Stromal cell of bone marrow (primary cell): ENCODE data around the gene SARNP.
A peak's percentile ranks its signal among the peaks of the same experiment; 100 is the strongest.

Experiments
- DNase-seq: peaks from one replicate; pipeline ENCODE4 v3.0.0-alpha.2; 2012; ENCODE audit warnings: low read depth

The SARNP gene

GRCh38 chr12:55742719-55743405, 74.7 kb downstream of the SARNP start, which contains the start of gene GDF11:
Gene GDF11, plus strand, starts transcription at chr12:55743122. Its CDS starts 195 bp downstream, at chr12:55743317.
- DNase-seq, result no peak

DNA sequence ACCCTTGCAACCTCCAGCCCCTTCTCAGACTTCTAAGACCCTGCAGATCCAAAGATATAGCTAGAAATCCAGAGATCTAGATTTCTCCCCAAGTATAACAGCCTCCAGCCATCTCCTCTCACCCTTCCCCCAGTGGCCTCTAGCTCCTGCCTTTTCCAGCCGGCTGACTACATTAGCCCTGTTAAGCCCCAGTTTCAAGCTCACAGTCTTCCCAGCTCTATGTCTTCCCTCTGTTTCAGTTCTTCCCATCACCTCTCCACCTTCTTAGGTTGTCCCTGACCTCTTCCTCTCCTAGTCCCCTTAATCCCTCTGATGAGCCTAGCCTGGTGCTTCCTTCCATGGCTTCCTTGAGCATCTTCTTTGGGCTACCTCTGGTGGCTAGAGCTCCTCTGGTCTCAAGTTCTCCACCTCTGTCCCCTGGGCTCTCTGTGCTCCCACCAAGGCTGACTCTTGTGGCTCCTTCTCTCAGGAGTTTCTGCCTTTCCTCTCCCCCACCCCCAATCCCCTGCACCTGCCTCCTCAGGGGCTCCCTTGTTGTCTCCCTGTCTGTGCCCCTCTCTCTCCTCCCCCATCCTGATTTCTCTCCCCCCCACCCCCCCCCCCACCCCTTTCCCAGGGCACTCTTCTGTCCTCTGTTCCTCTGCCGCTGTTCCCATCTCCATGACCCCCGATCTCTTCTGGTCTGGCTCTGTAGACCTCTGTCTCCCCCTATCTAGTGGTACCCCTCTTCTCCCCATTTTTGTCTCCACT, 75.4 kb downstream of the SARNP start:
- DNase-seq, result no peak

GRCh38 chr12:55739025-55739378, 78.5 kb downstream of the SARNP start:
- DNase-seq, result no peak

DNA sequence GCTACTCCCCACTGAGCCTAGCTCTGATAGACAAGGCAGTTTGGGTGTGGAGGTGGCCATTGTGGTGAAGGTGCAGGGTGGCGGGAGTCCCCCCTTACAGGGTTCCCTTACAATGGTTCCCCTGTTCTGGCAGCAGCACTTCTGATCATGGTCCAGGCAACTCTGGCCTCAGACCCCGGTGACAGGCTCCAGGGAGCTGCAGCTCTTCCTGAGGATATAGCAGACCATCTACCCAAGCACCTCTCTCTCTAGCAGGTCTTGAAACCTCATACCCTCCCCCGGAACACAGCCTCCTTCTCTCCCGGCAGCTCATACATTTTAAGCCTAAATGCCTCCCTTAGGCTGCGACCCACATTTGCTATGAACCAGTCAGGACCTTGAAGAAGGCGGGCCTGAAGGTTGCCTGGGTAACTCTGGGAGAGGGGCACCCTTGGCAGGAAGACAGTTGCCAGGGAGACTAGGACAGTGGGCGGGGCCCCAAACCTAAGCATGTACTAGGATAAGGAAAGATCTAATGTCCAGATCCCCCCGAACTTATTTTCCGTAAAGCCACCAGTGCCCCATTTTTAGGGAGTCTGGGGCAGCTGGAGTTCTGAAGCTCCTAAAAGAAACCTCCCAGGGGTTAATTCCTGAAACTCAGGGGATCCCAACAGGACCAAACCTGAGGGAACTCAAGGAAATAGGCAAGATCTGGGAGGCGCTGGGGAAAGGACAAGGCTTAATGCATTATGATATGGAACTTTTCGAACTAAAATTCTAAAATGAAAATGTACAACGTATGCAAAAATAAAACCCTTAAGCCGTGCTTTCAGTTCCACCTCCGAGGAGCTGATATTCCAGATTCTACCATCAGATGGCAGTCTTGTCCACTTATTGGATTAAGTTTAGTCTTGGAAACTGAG, 79.2 kb downstream of the SARNP start:
- peak; percentile 74 for DNase-seq

GRCh38 chr12:55737581-55738122, 79.9 kb downstream of the SARNP start:
- no peak for DNase-seq

DNA sequence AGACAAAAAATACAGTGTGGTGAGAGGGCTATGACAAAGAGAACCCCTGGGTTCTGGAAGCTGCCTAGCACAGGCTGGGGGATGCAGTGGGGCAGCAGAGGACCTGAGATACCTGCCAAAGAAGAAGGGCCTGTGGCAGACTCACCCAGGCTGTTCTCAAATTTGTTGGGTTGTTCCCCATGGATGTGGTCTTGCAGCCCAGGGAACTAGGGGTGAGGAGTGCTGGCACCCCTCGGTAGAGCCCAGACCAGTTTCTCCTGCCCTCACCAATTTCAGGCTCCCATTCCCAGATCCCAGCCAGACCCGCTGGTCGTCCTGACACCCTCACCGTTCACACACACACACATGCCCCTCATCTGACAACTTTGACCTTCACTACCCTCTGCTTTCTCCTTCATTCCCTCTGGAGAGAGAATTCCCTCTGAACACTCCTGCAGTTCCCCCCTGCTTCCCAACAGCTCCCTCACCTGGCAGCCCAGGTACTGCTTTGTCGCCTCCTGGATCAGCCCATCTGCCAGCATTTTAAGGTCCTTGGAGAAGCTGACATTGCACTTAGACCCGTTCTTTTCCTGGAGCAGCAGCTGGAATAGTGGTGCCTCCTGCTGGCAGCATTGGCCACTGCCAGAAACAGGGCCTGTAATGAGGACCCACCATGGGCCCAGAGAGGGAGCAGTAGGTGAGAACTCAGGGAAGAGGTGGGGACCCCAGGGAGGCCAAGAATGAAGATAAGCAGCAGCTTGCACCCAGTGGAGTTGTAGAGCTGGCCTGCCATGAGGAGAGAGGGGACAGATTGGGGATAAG, 80.5 kb downstream of the SARNP start:
- DNase-seq, result peak; percentile 61

GRCh38 chr12:55736076-55736475, 81.4 kb downstream of the SARNP start:
- no peak for DNase-seq

- no peak for DNase-seq
Observed at GRCh38 chr12:55734595-55734994, 82.9 kb downstream of the SARNP start.

DNA sequence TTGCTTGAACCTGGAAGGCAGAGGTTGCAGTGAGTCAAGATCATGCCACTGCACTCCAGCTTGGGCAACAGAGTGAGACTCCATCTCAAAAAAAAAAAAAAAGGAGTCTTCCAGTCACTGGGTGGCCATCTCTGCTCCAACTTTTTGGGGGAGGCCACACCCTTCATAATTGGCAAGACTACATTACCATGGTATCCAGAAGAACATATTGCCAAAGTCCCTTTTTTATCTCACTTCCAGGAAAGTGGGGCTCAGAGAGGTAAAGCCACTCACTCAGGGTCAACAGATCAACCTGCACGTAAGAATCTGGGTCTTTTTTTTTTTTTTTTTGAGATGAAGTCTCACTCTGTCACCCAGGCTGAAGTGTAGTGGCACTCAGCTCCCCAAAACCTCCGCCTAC, 83.7 kb downstream of the SARNP start:
- no peak for DNase-seq

DNA sequence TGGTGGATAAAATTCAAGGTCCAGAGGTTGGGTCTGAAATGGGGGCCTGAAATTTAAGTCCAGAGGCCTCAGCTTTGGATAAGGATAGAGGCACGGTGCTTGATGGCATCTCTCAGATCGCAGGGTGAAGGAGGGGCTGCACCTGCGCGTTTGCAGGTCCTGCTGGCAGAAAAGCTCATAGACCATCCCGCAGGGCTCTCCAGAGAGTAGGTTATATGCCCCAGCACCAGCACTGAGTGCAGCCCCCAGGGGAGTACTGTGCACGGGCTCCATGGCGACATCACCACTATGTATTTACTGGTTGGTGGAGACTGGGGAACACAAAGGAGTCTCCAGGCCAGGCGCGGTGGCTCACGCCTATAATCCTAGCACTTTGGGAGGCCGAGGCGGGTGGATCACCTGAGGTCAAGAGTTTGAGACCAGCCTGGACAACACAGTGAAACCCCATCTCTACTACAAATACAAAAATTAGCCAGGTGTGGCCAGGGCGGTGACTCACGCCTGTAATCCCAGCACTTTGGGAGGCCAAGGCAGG, 84.4 kb downstream of the SARNP start:
- DNase-seq, result no peak

GRCh38 chr12:55732288-55732687, 85.2 kb downstream of the SARNP start:
- DNase-seq, result no peak

GRCh38 chr12:55729819-55730818, 87.4 kb downstream of the SARNP start:
- DNase-seq, result no peak

DNA sequence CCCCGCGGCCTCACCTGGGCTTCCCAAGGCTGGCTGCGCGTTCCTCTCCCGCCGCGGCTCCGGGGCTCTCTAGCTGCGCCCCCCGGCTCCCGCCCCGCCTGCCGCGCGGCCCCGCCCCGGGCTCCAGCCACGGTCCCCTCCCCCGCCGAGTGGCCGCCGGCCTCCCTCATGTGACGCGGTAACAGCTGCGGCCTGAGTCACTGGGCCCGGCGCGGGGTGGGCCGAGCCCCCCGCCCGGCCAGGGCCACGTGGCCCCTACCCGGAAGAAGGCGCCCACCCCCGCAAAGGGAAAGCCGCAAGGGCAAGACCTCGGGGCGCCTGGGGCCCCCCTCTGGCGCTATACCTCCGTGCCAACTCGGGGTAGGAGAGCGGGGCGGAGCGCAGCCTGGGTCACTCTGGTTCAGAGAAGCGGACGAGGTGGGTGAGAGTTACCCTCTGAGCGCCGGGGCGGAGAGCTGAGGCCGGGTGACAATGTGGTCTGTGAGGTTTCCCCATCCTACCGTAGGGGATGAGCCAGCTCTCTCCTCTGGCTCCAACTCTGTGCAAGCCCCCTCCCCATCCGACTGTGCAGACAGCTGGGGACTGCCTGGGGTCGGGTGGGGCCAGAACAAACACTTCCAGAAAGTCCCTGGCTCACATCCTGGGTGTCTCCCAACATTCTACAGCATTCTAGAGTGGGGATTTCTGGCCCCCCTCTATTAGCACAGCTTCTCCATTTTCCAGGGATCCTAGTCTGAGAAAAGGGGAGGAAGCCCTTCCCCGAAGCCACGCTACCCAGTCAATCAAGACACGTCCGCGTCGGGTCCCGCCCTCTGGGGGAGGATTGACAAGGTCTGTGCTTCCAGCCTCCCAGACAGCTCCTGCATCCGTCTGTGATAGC, 88.3 kb downstream of the SARNP start, which contains the start of gene CD63:
CD63 (minus strand) TSS at position 71 of the 880 bp plus-strand sequence. CDS start 668 bp downstream, outside the sequence.
- peak; percentile 96 for DNase-seq

- DNase-seq, result no peak
Observed at GRCh38 chr12:55728186-55728938, 89.2 kb downstream of the SARNP start.

DNA sequence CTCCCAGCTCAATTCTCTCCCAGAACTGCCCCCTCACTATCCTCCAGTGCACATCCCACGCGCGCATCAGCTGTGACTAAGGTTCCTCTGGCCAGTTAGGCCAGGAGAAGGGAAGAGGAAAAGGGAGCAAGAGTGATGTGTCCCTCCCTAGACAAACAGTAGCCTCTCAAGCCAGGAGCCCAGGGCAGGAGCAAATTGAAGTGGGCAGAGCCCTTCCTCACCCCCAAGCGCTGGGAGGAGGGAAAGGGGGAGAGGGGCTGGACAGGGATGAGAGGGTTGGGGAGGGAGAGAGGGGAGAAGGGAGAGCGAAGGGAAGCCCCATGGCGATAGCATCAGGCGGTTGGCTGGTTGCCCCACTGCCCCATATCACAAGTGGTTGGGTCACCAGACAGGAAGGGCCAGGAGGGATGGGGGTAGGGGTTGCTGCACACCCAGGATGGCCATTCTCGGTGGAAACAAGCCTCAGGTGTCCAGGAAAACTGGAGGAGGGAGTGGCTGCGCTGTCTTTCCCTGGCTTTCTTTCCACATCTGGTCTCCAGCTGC, 89.8 kb downstream of the SARNP start:
- DNase-seq, result no peak

- DNase-seq, result no peak
Observed at GRCh38 chr12:55726971-55727370, 90.6 kb downstream of the SARNP start.

DNA sequence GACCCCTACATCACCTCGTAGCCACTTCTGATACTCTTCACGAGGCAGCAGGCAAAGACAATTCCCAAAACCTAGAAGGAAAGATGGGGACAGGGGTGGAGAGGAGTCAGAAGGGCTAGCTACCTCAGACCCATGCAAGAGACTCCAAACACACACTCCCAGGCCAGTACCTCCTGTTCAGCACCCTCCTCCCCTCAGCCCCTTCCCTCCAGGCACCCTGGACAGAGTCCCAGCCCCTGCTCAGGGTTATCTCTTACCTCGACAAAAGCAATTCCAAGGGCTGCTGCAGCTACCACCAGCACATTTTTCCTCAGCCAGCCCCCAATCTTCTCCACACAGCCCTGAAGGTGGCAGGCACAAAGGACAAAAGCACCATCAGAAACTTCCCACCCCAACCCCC, 92.0 kb downstream of the SARNP start:
- no peak for DNase-seq

GRCh38 chr12:55724940-55725309, 92.6 kb downstream of the SARNP start:
- DNase-seq, result no peak
